Adrenal gland (tissue), 5 donors: Measurements from ENCODE around the gene HSD17B7.

ENCODE experiments used
- POLR2A ChIP-seq, 2 donors: fragments of 450-650 bp; IDR thresholded peaks; one replicate each; pipeline ENCODE4 v1.6.1; 2017; ENCODE audit warnings: antibody characterized with exemption in 2 of 2, mild to moderate bottlenecking in 2 of 2, moderate library complexity in 1 of 2
- TF ChIP-seq, protein P1 (sequence below), 6 experiments: fragments of 450-650 bp in 4 of 6; fragments of 200-600 bp in 2 of 6; sonication (generic) in 1 of 6; IDR thresholded peaks; 1 replicate in 5 of 6; 2 replicates in 1 of 6; pipeline versions ENCODE4 v1.5.1 to v1.8.0; 2016 to 2021; ENCODE audit warnings: antibody characterized with exemption in 6 of 6, mild to moderate bottlenecking in 2 of 6, moderate library complexity in 1 of 6
- donor health status: DM: no; HTN: no; CAD: no.

- TF ChIP-seq POLR2A (IDR thresholded peaks at IDR 0.05), result no peak
- TF ChIP-seq, protein P1, sequence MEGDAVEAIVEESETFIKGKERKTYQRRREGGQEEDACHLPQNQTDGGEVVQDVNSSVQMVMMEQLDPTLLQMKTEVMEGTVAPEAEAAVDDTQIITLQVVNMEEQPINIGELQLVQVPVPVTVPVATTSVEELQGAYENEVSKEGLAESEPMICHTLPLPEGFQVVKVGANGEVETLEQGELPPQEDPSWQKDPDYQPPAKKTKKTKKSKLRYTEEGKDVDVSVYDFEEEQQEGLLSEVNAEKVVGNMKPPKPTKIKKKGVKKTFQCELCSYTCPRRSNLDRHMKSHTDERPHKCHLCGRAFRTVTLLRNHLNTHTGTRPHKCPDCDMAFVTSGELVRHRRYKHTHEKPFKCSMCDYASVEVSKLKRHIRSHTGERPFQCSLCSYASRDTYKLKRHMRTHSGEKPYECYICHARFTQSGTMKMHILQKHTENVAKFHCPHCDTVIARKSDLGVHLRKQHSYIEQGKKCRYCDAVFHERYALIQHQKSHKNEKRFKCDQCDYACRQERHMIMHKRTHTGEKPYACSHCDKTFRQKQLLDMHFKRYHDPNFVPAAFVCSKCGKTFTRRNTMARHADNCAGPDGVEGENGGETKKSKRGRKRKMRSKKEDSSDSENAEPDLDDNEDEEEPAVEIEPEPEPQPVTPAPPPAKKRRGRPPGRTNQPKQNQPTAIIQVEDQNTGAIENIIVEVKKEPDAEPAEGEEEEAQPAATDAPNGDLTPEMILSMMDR (IDR thresholded peaks at IDR 0.05), result no peak
Observed at GRCh38 chr1:162832470-162832869, 42.0 kb downstream of the HSD17B7 start.
